GM23338 (cell line): ENCODE measurements around the gene KRT31.

Source experiments
- CREB1 ChIP-seq: fragments of 250-450 bp; sonication (Bioruptor Pico); IDR thresholded peaks from 2 replicates; pipeline ENCODE4 v1.5.0; 2020; ENCODE audit warnings: low read depth, mild to moderate bottlenecking, moderate library complexity
- CTCF ChIP-seq, 2 experiments: fragments of 200-600 bp in 1 of 2; sonication (generic) in 1 of 2; conservative IDR thresholded peaks; 2 replicates each; pipeline versions ENCODE4 v1.5.1 to v1.6.1; 2016 to 2017; ENCODE audit warnings: antibody characterized with exemption in 2 of 2, low read depth in 2 of 2, mild to moderate bottlenecking in 2 of 2, moderate library complexity in 1 of 2
- ETS1 ChIP-seq: IDR thresholded peaks from 2 replicates; pipeline ENCODE4 v1.6.1; 2016; ENCODE audit warnings: antibody characterized with exemption
- EZH2 ChIP-seq: fragments of 200-600 bp; sonication (generic); IDR thresholded peaks from one replicate; pipeline ENCODE4 v1.8.0; 2017; ENCODE audit warnings: antibody characterized with exemption, mild to moderate bottlenecking, low read depth; ENCODE audit not compliant: unreplicated experiment
- EZH2phosphoT487 ChIP-seq: fragments of 200-600 bp; sonication (generic); IDR thresholded peaks from one replicate; pipeline ENCODE4 v1.8.1; 2018; ENCODE audit warnings: antibody characterized with exemption; ENCODE audit not compliant: unreplicated experiment
- JUNB ChIP-seq: IDR thresholded peaks from one replicate; pipeline ENCODE4 v1.6.1; 2016; ENCODE audit warnings: antibody characterized with exemption; ENCODE audit not compliant: unreplicated experiment
- NANOG ChIP-seq: IDR thresholded peaks from 2 replicates; pipeline ENCODE4 v1.6.1; 2016; ENCODE audit warnings: antibody characterized with exemption, borderline replicate concordance
- POLR2AphosphoS5 ChIP-seq: IDR thresholded peaks from 2 replicates; pipeline ENCODE4 v1.6.1; 2016; ENCODE audit warnings: antibody characterized with exemption, low read depth
- REST ChIP-seq: IDR thresholded peaks from one replicate; pipeline ENCODE4 v1.6.1; 2018; ENCODE audit warnings: antibody characterized with exemption; ENCODE audit not compliant: unreplicated experiment
- STAT1 ChIP-seq: IDR thresholded peaks from one replicate; pipeline ENCODE4 v1.6.1; 2016; ENCODE audit warnings: antibody characterized with exemption; ENCODE audit not compliant: unreplicated experiment
- ZNF114 ChIP-seq: fragments of 250-450 bp; sonication (Bioruptor Pico); IDR thresholded peaks from 2 replicates; pipeline ENCODE4 v1.5.0; 2020; ENCODE audit warnings: mild to moderate bottlenecking, moderate library complexity
- ZNF331 ChIP-seq: fragments of 250-450 bp; sonication (Bioruptor Pico); IDR thresholded peaks from 2 replicates; pipeline ENCODE4 v1.5.0; 2020; ENCODE audit warnings: low read depth, mild to moderate bottlenecking, moderate library complexity
- ZNF462 ChIP-seq: fragments of 250-450 bp; sonication (Bioruptor Pico); IDR thresholded peaks from 2 replicates; pipeline ENCODE4 v1.5.0; 2020; ENCODE audit warnings: mild to moderate bottlenecking, moderate library complexity

GRCh38 chr17:41444186-41444585 lies 46.8 kb upstream of the KRT31 start:
- TF ChIP-seq NANOG, result no peak
- no peak for TF ChIP-seq CTCF (conservative IDR thresholded peaks at IDR 0.05; ENCODE audit: low read depth in 2 of 2)
- TF ChIP-seq EZH2, result no peak
- TF ChIP-seq POLR2AphosphoS5, result no peak
- no peak for TF ChIP-seq REST
- TF ChIP-seq CREB1, result no peak
- no peak for TF ChIP-seq ETS1
- TF ChIP-seq EZH2phosphoT487, result no peak
- TF ChIP-seq ZNF114 (CRISPR knock-in tag), result no peak
- no peak for TF ChIP-seq ZNF331
- no peak for TF ChIP-seq JUNB
- no peak for TF ChIP-seq STAT1
- TF ChIP-seq ZNF462 (CRISPR knock-in tag), result no peak
